Peyer's patch (tissue), 4 donors: ENCODE data around the gene TOMM70. TPM values are rescaled to one million over a fixed set of nuclear protein-coding genes. Genes with fewer than 3 reads are reported as not detected.
"Not testable (repeated sequence)": the region's sequence is repeated elsewhere in the genome, so short reads cannot be mapped to it uniquely, and the experiment has no call there.

Experiments used
- DNase-seq, 3 donors: peaks; one replicate each; pipeline ENCODE4 v3.0.0-alpha.2; 2017 to 2019
- H3K27ac ChIP-seq, 4 donors: fragments of 200-600 bp; sonication (generic); one replicate each; pipeline ENCODE4 v1.5.1; 2016 to 2019
- H3K27me3 ChIP-seq, 2 donors: fragments of 200-600 bp; sonication (generic); one replicate each; pipeline ENCODE4 v1.5.1; 2019
- H3K36me3 ChIP-seq, 3 donors: fragments of 200-600 bp; sonication (generic); one replicate each; pipeline ENCODE4 v1.5.1; 2016 to 2019
- H3K4me1 ChIP-seq, 4 donors: fragments of 200-600 bp; sonication (generic); one replicate each; pipeline ENCODE4 v1.5.1; 2016 to 2019
- H3K4me3 ChIP-seq, 4 donors: fragments of 200-600 bp; sonication (generic); 1 replicate in 3 of 4; 2 replicates in 1 of 4; pipeline ENCODE4 v1.5.1; 2016 to 2019; ENCODE audit warnings: mild to moderate bottlenecking in 1 of 4
- H3K9me3 ChIP-seq, 4 donors: fragments of 200-600 bp; sonication (generic); one replicate each; pipeline ENCODE4 v1.5.1; 2016 to 2019; ENCODE audit warnings: mild to moderate bottlenecking in 1 of 4
- POLR2A ChIP-seq, 2 donors: fragments of 450-650 bp; IDR thresholded peaks; one replicate each; pipeline ENCODE4 v1.5.1; 2017; ENCODE audit warnings: antibody characterized with exemption in 2 of 2, mild to moderate bottlenecking in 2 of 2, moderate library complexity in 2 of 2
- total RNA-seq, 4 donors: library from RNA; depleted of rRNA; stranded (reverse); fragments of >200 nt; gene quantifications; one replicate each; pipeline ENCODE4 v1.1.0, GENCODE V29; 2016
- TF ChIP-seq, protein P1 (sequence below), 6 experiments: fragments of 450-650 bp in 4 of 6; fragments of 200-600 bp in 2 of 6; sonication (generic) in 1 of 6; IDR thresholded peaks; one replicate each; pipeline ENCODE4 v1.5.1; 2017 to 2019; ENCODE audit warnings: antibody characterized with exemption in 6 of 6, mild to moderate bottlenecking in 3 of 6, moderate library complexity in 1 of 6

Gene TOMM70
- total RNA-seq, 4 donors from 2014 or later = 25.0 to 34.2 (median 32.4) TPM

DNA sequence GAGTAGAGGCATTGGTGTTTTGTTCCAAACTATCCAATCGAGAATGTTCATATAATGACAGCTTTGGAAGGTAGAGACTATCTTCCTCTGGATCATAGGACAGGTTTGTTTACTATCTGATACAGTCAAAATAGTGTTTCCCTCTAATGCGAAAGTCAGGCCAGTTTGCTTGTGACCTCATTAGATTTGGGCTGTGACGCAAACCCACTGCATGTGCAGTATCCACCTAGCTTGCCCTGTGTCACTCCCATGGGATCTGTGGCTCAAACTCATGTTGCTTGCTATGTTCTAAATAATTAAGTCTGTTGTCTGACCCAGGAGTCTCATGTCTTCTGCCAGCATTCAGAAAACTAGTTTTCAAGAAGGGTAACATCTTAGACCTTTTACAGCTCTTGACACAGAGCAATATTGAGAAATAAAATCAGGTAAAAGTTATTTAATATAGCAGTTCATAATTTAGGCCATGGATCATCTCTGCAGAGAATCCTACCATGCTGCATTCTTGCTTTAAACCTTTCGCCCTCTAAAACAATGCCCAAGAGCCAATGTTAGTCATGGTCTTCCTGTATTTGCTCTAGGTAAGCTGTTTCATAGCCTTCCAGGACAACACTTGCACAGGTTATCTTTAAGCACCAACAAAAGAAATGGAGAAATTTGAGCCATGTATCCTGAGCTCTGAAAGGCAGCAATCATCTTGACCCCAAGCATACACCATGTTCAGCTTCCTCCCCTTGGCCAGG lies 40.0 kb downstream of the TOMM70 start:
- DNase-seq = no peak
- Histone ChIP-seq H3K27ac (no peak overlapping the region), H3K4me1 (no peaks in the 10 kb centered on the region), H3K36me3 (peaks cover 0 to 51% (median 0%) of the 10 kb centered on the region in 3 donors), H3K9me3 (no peaks in the 10 kb centered on the region), H3K4me3 (no peak overlapping the region), H3K27me3 (no peaks in the 10 kb centered on the region)
- TF ChIP-seq POLR2A (IDR thresholded peaks at IDR 0.05) = no peak
- TF ChIP-seq, protein P1, sequence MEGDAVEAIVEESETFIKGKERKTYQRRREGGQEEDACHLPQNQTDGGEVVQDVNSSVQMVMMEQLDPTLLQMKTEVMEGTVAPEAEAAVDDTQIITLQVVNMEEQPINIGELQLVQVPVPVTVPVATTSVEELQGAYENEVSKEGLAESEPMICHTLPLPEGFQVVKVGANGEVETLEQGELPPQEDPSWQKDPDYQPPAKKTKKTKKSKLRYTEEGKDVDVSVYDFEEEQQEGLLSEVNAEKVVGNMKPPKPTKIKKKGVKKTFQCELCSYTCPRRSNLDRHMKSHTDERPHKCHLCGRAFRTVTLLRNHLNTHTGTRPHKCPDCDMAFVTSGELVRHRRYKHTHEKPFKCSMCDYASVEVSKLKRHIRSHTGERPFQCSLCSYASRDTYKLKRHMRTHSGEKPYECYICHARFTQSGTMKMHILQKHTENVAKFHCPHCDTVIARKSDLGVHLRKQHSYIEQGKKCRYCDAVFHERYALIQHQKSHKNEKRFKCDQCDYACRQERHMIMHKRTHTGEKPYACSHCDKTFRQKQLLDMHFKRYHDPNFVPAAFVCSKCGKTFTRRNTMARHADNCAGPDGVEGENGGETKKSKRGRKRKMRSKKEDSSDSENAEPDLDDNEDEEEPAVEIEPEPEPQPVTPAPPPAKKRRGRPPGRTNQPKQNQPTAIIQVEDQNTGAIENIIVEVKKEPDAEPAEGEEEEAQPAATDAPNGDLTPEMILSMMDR (IDR thresholded peaks at IDR 0.05) = no peak

DNA sequence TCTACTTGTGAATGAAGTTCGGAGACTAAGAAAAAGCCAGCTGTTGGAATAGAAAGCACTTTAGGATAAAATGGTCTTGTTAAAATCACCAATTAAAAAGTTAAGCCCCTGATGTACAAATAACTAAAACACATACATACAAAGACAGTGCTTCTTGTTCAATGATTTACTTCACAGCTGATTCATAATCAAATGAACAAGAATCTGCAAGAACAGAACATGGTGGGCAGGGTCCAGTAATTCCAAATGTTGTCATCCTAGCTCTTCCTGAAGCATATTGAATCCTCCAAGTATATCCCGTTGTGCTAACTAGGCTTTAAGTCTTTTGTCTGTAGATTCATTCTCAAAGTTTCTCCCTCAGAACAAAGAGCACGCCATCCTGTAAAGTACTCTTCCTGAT lies 41.9 kb downstream of the TOMM70 start:
- TF ChIP-seq, protein P1 (IDR thresholded peaks at IDR 0.05) = no peak
- TF ChIP-seq POLR2A (IDR thresholded peaks at IDR 0.05) = no peak
- Histone ChIP-seq H3K9me3 (no peaks in the 10 kb centered on the region), H3K27me3 (no peaks in the 10 kb centered on the region), H3K4me1 (no peaks in the 10 kb centered on the region), H3K4me3 (no peak overlapping the region), H3K36me3 (peaks cover 0 to 52% (median 0%) of the 10 kb centered on the region in 3 donors), H3K27ac (no peak overlapping the region)
- DNase-seq = no peak

DNA sequence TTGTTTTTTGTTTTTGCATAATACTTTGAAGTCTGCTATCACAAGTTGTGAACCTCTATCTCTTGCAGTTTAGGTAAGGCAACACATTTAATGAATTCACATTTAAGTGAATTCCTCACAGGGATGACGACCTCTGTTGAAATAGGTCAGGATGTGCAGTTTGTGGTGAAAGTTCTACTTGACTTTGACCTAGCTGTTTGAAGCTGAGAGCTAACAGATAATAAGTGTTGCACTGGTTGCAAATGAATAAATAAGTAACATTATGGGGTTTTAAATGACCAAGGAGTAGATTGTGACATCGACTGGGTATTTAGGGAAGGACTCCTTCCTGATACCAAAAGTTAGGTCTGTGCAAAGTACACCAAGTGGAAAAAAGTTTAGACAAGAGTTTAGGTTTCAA lies 42.5 kb downstream of the TOMM70 start:
- H3K9me3 ChIP-seq = no peaks in the 10 kb centered on the region
- no peak overlapping the region for H3K4me3 ChIP-seq
- H3K27me3 ChIP-seq = no peaks in the 10 kb centered on the region
- H3K4me1 ChIP-seq = no peaks in the 10 kb centered on the region
- no peak overlapping the region for H3K27ac ChIP-seq
- DNase-seq = no peak
- TF ChIP-seq POLR2A (IDR thresholded peaks at IDR 0.05) = no peak
- TF ChIP-seq, protein P1 (IDR thresholded peaks at IDR 0.05) = no peak
- H3K36me3 ChIP-seq = peaks cover 0 to 52% (median 0%) of the 10 kb centered on the region in 3 donors

DNA sequence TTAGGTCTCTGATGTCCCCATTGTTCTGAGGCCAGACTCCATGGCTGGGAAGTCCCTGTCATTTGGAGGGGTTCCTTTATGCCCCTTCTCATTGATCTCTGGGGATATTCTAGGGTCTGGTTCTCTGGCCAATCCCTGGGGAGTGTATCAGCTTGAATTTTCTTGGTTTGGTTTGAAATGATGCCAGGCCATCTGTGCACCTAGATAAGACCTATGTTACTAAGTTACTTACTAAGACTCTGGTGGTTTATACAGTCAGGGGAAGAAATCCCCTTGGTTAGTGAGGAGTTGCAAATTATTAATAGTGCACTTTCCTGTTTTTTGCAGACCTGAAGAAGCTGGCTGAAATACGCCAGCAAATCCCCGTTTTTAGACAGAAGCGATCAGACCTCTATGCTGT lies 46.0 kb downstream of the TOMM70 start:
- Histone ChIP-seq H3K4me3 (no peak overlapping the region), H3K9me3 (no peaks in the 10 kb centered on the region), H3K36me3 (peaks cover 0 to 62% (median 0%) of the 10 kb centered on the region in 3 donors), H3K27me3 (no peaks in the 10 kb centered on the region), H3K27ac (no peak overlapping the region), H3K4me1 (no peaks in the 10 kb centered on the region)
- no peak for DNase-seq
- TF ChIP-seq, protein P1 (IDR thresholded peaks at IDR 0.05) = no peak
- no peak for TF ChIP-seq POLR2A (IDR thresholded peaks at IDR 0.05)

DNA sequence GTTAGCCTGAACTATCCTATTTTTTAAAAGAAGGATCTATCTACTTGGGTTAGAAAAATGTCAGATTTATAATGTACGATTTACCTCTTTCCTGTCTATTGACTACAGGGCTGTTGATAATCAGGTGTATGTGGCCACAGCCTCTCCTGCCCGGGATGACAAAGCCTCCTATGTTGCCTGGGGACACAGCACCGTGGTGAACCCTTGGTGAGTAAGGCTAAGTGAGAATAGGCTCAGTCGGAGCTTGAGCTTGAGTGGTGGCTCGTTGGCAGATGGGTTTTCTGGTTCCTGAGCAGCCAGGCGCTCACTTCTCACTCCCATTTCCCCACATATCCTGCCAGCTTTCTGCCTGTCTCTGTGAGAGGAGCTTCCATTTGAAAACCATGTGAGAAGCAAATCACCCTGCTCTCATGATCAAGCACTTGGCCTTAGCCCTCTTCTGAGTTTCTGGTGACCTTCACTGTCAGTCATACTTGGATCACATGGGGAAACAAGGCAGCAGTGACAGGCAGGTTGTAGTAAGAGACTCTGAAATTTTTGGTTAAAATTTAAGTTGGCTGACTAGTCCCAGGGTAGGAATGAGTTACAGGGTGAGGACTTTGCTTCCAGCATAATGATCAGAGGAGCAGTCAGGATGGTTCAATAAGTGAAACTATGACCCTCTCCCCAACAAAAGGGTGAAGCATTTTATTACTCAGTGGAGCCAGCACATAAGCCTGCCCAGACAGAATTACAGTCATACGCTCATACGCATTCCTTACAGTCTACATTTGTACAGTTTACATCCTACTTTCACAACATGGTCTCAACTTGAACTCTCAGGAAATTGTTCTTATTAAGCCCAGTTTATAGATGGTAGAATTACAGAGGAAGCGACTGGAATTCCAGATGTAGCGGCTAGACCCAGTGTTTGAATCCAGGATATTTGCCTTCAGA lies 48.3 kb downstream of the TOMM70 start:
- no peak for DNase-seq
- H3K36me3 ChIP-seq = peaks cover 0 to 71% (median 0%) of the 10 kb centered on the region in 3 donors

DNA sequence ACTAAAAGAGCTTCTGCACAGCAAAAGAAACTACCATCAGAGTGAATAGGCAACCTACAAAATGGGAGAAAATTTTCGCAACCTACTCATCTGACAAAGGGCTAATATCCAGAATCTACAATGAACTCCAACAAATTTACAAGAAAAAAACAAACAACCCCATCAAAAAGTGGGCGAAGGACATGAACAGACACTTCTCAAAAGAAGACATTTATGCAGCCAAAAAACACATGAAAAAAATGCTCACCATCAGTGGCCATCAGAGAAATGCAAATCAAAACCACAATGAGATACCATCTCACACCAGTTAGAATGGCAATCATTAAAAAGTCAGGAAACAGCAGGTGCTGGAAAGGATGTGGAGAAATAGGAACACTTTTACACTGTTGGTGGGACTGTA lies 49.1 kb downstream of the TOMM70 start:
- DNase-seq, H3K27ac ChIP-seq, H3K9me3 ChIP-seq, H3K4me3 ChIP-seq, H3K27me3 ChIP-seq, H3K4me1 ChIP-seq: not testable (repeated sequence)
- peaks cover 0 to 73% (median 0%) of the 10 kb centered on the region in 3 donors for H3K36me3 ChIP-seq

More for the DNA sequence above, 48.3 kb downstream of the TOMM70 start:
- Histone ChIP-seq H3K4me3 (no peak overlapping the region), H3K27ac (no peak overlapping the region), H3K27me3 (no peaks in the 10 kb centered on the region), H3K9me3 (no peaks in the 10 kb centered on the region), H3K4me1 (no peaks in the 10 kb centered on the region)
- no peak for TF ChIP-seq POLR2A (IDR thresholded peaks at IDR 0.05)
- TF ChIP-seq, protein P1 (IDR thresholded peaks at IDR 0.05) = no peak
